ENCODE results near the gene CLEC14A. TPM values are rescaled to one million over a fixed set of nuclear protein-coding genes. Genes with fewer than 3 reads are reported as not detected.

CLEC14A gene
- 0.17 and 0.24 TPM in 2 replicates for total RNA-seq
- long read RNA-seq, partial matches to known transcripts, result 0 of 1 reads
- long read RNA-seq, other reads (novel, unspliced or antisense), result 0 of 1 reads

- H3K4me3 Mint-ChIP-seq (ENCODE audit: low read depth), result peak within 1 kb of the TSS; percentile 65
- peaks cover 1% of the 10 kb centered on the region for H3K4me1 Mint-ChIP-seq (ENCODE audit: low read depth)
- H3K27me3 Mint-ChIP-seq, result peaks cover 71% of the 10 kb centered on the region
- peak; percentile 27 for DNase-seq (ENCODE audit: low spot score, unreplicated experiment)
- no peaks in the 10 kb centered on the region for H3K9me3 Mint-ChIP-seq (ENCODE audit: low read depth)
- H3K27ac Mint-ChIP-seq, result peak within 1 kb of the TSS; percentile 45
- H3K36me3 Mint-ChIP-seq (ENCODE audit: insufficient read depth), result no peaks in the 10 kb centered on the region
- TF ChIP-seq CTCF (IDR thresholded peaks at IDR 0.05; ENCODE audit: unreplicated experiment), result no peak
Observed at GRCh38 chr14:38255673-38256532, at the start of gene CLEC14A. Gene CLEC14A (minus strand): TSS chr14:38256093. CDS start chr14:38256022, 71 bp downstream.

- Mint-ChIP-seq H3K27me3 (peaks cover 17% of the 10 kb centered on the region), H3K36me3 (ENCODE audit: insufficient read depth) (no peaks in the 10 kb centered on the region), H3K4me1 (ENCODE audit: low read depth) (peaks cover under 1% of the 10 kb centered on the region), H3K4me3 (ENCODE audit: low read depth) (no peak overlapping the region), H3K9me3 (ENCODE audit: low read depth) (peaks cover 27% of the 10 kb centered on the region), H3K27ac (no peak overlapping the region)
- no peak for DNase-seq (ENCODE audit: low spot score, unreplicated experiment)
- TF ChIP-seq CTCF (IDR thresholded peaks at IDR 0.05; ENCODE audit: unreplicated experiment), result no peak
Observed at GRCh38 chr14:38302966-38303365, 47.1 kb upstream of the CLEC14A start.

GRCh38 chr14:38302034-38302433, 46.1 kb upstream of the CLEC14A start:
- TF ChIP-seq CTCF (IDR thresholded peaks at IDR 0.05; ENCODE audit: unreplicated experiment), result no peak
- DNase-seq (ENCODE audit: low spot score, unreplicated experiment), result no peak
- H3K27ac Mint-ChIP-seq, result no peak overlapping the region
- H3K27me3 Mint-ChIP-seq, result peaks cover 17% of the 10 kb centered on the region
- H3K36me3 Mint-ChIP-seq (ENCODE audit: insufficient read depth), result no peaks in the 10 kb centered on the region
- no peaks in the 10 kb centered on the region for H3K4me1 Mint-ChIP-seq (ENCODE audit: low read depth)
- no peak overlapping the region for H3K4me3 Mint-ChIP-seq (ENCODE audit: low read depth)
- H3K9me3 Mint-ChIP-seq (ENCODE audit: low read depth), result peaks cover 27% of the 10 kb centered on the region

- Mint-ChIP-seq H3K27ac (no peak overlapping the region), H3K4me3 (ENCODE audit: low read depth) (no peak overlapping the region), H3K4me1 (ENCODE audit: low read depth) (no peaks in the 10 kb centered on the region), H3K27me3 (peaks cover 27% of the 10 kb centered on the region), H3K9me3 (ENCODE audit: low read depth) (no peaks in the 10 kb centered on the region), H3K36me3 (ENCODE audit: insufficient read depth) (no peaks in the 10 kb centered on the region)
- no peak for TF ChIP-seq CTCF (IDR thresholded peaks at IDR 0.05; ENCODE audit: unreplicated experiment)
- DNase-seq (ENCODE audit: low spot score, unreplicated experiment), result no peak
Observed at GRCh38 chr14:38297681-38298080, 41.8 kb upstream of the CLEC14A start.

- Mint-ChIP-seq H3K4me3 (ENCODE audit: low read depth) (no peak overlapping the region), H3K36me3 (ENCODE audit: insufficient read depth) (no peaks in the 10 kb centered on the region), H3K4me1 (ENCODE audit: low read depth) (peaks cover 12% of the 10 kb centered on the region), H3K27me3 (peaks cover 54% of the 10 kb centered on the region), H3K9me3 (ENCODE audit: low read depth) (no peaks in the 10 kb centered on the region), H3K27ac (no peak overlapping the region)
- no peak for DNase-seq (ENCODE audit: low spot score, unreplicated experiment)
- no peak for TF ChIP-seq CTCF (IDR thresholded peaks at IDR 0.05; ENCODE audit: unreplicated experiment)
Observed at GRCh38 chr14:38291681-38292467, 36.0 kb upstream of the CLEC14A start.
